HepG2 (cell line): ENCODE data around the gene SMIM36. TPM values are rescaled to one million over a fixed set of nuclear protein-coding genes. Genes with fewer than 3 reads are reported as not detected.

ENCODE experiments used
- AKAP8 ChIP-seq: sonication (generic); formaldehyde crosslinking; IDR thresholded peaks from 2 replicates; pipeline ENCODE4 v1.5.1; 2020; ENCODE audit warnings: mild to moderate bottlenecking, missing genetic modification reagents
- CBX2 ChIP-seq, 2 experiments: fragments of 200-600 bp in 1 of 2; sonication (generic); formaldehyde crosslinking in 1 of 2; IDR thresholded peaks; 2 replicates each; pipeline versions ENCODE4 v1.7.0 to v1.8.1; 2018 to 2022; ENCODE audit warnings: low read depth in 2 of 2, low read length in 1 of 2, mild to moderate bottlenecking in 1 of 2, missing genetic modification reagents in 1 of 2
- CHCHD3 ChIP-seq: sonication (generic); formaldehyde crosslinking; IDR thresholded peaks from 2 replicates; pipeline ENCODE4 v1.8.0; 2022; ENCODE audit warnings: mild to moderate bottlenecking, missing genetic modification reagents, moderate library complexity
- KDM5B ChIP-seq: sonication (generic); formaldehyde crosslinking; IDR thresholded peaks from 2 replicates; pipeline ENCODE4 v1.4.0; 2020; ENCODE audit warnings: missing genetic modification reagents, mild to moderate bottlenecking, borderline replicate concordance
- NKX3-1 ChIP-seq: sonication (generic); formaldehyde crosslinking; IDR thresholded peaks from 2 replicates; pipeline ENCODE4 v1.5.0; 2020; ENCODE audit warnings: missing genetic modification reagents
- NR2C2 ChIP-seq: sonication (generic); formaldehyde crosslinking; IDR thresholded peaks from 2 replicates; pipeline ENCODE4 v1.4.0; 2020; ENCODE audit warnings: missing genetic modification reagents, mild to moderate bottlenecking, moderate library complexity, borderline replicate concordance
- PITX1 ChIP-seq: sonication (generic); formaldehyde crosslinking; IDR thresholded peaks from 2 replicates; pipeline ENCODE4 v1.5.1; 2020; ENCODE audit warnings: mild to moderate bottlenecking, missing genetic modification reagents
- TARDBP ChIP-seq: sonication (generic); formaldehyde crosslinking; IDR thresholded peaks from 2 replicates; pipeline ENCODE4 v1.8.0; 2022; ENCODE audit warnings: mild to moderate bottlenecking, missing genetic modification reagents
- ZBTB46 ChIP-seq: sonication (generic); formaldehyde crosslinking; IDR thresholded peaks from 2 replicates; pipeline ENCODE4 v1.4.0; 2020; ENCODE audit warnings: mild to moderate bottlenecking, missing genetic modification reagents, borderline replicate concordance
- ZNF280B ChIP-seq: sonication (generic); formaldehyde crosslinking; IDR thresholded peaks from 2 replicates; pipeline ENCODE4 v1.5.0; 2020; ENCODE audit warnings: missing genetic modification reagents, mild to moderate bottlenecking, borderline replicate concordance
- ZNF362 ChIP-seq: sonication (generic); formaldehyde crosslinking; IDR thresholded peaks from 2 replicates; pipeline ENCODE4 v1.4.0; 2020; ENCODE audit warnings: missing genetic modification reagents, mild to moderate bottlenecking, borderline replicate concordance
- ZNF609 ChIP-seq: sonication (generic); formaldehyde crosslinking; IDR thresholded peaks from 2 replicates; pipeline ENCODE4 v1.4.0; 2020; ENCODE audit warnings: mild to moderate bottlenecking, missing genetic modification reagents, borderline replicate concordance
- ZNF674 ChIP-seq: sonication (generic); formaldehyde crosslinking; IDR thresholded peaks from 2 replicates; pipeline ENCODE4 v1.5.0; 2020; ENCODE audit warnings: low read depth, mild to moderate bottlenecking, missing genetic modification reagents
- ZNF788 ChIP-seq: sonication (generic); formaldehyde crosslinking; IDR thresholded peaks from 2 replicates; pipeline ENCODE4 v1.5.0; 2020; ENCODE audit warnings: mild to moderate bottlenecking, missing genetic modification reagents, borderline replicate concordance
- polyA plus RNA-seq, 8 experiments: library from polyadenylated mRNA; depleted of rRNA in 3 of 8; stranded (reverse) in 7 of 8; unstranded in 1 of 8; fragments of >200 nt; fragmentation: Illumina TruSeq in 4 of 8; extraction: Trizol in 4 of 8; gene quantifications; 2 replicates each; pipeline versions ENCODE4 v1.2.1 to v1.2.3, GENCODE V29; 2011 to 2016; ENCODE audit warnings: low read depth in 4 of 8, missing spikeins in 1 of 8, mixed read lengths in 1 of 8; ENCODE audit not compliant: insufficient read depth in 1 of 8
- total RNA-seq, 5 experiments: library from RNA; depleted of rRNA; stranded (reverse); fragments of >200 nt; fragmentation: Illumina TruSeq; extraction: Trizol; gene quantifications; 2 replicates each; pipeline ENCODE4 v1.2.3, GENCODE V29; 2016; ENCODE audit warnings: low read depth in 1 of 5
- TF ChIP-seq, protein P1 (sequence below): sonication (generic); formaldehyde crosslinking; IDR thresholded peaks from 2 replicates; pipeline ENCODE4 v1.8.1; 2023; ENCODE audit warnings: missing genetic modification reagents, inconsistent platforms, borderline replicate concordance
- TF ChIP-seq, protein P2 (sequence below): sonication (generic); formaldehyde crosslinking; IDR thresholded peaks from 2 replicates; pipeline ENCODE4 v1.4.0; 2020; ENCODE audit warnings: mild to moderate bottlenecking, missing genetic modification reagents

SMIM36 gene
- total and polyA plus RNA-seq, 2 of the 13 experiments (the other 11 are each of a cell fraction or from before 2014, with no cell fraction given): not detected

- TF ChIP-seq, protein P1, sequence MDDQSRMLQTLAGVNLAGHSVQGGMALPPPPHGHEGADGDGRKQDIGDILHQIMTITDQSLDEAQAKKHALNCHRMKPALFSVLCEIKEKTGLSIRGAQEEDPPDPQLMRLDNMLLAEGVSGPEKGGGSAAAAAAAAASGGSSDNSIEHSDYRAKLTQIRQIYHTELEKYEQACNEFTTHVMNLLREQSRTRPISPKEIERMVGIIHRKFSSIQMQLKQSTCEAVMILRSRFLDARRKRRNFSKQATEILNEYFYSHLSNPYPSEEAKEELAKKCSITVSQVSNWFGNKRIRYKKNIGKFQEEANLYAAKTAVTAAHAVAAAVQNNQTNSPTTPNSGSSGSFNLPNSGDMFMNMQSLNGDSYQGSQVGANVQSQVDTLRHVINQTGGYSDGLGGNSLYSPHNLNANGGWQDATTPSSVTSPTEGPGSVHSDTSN (CRISPR knock-in tag): no peak
- TF ChIP-seq ZNF674 (no peak), KDM5B (no peak), NR2C2 (CRISPR knock-in tag) (no peak), AKAP8 (no peak), ZNF609 (CRISPR knock-in tag) (peak; percentile 19; the same call in 1 of the 2 replicates), ZNF280B (no peak), TARDBP (CRISPR knock-in tag) (no peak), NKX3-1 (CRISPR knock-in tag) (no peak), ZNF362 (CRISPR knock-in tag) (0 out of 2 replicates have a peak, but pooled peaks have one; percentile 22), PITX1 (CRISPR knock-in tag) (no peak), CBX2 (IDR thresholded peaks at IDR 0.05; ENCODE audit: low read depth, low read length) (no peak), CBX2 (CRISPR knock-in tag; IDR thresholded peaks at IDR 0.05; ENCODE audit: low read depth) (no peak), ZBTB46 (CRISPR knock-in tag) (no peak), ZNF788 (CRISPR knock-in tag) (no peak), CHCHD3 (CRISPR knock-in tag) (no peak)
- TF ChIP-seq, protein P2, sequence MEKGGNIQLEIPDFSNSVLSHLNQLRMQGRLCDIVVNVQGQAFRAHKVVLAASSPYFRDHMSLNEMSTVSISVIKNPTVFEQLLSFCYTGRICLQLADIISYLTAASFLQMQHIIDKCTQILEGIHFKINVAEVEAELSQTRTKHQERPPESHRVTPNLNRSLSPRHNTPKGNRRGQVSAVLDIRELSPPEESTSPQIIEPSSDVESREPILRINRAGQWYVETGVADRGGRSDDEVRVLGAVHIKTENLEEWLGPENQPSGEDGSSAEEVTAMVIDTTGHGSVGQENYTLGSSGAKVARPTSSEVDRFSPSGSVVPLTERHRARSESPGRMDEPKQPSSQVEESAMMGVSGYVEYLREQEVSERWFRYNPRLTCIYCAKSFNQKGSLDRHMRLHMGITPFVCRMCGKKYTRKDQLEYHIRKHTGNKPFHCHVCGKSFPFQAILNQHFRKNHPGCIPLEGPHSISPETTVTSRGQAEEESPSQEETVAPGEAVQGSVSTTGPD (CRISPR knock-in tag): no peak
These were observed 56.3 kb downstream of the SMIM36 start (continued) for GRCh38 chr17:55454906-55455474.
